Inflammatory macrophage (primary cell): Measurements from ENCODE around the gene DTNBP1.

ENCODE experiments used
- DNase-seq, 2 donors: peaks; one replicate each; pipeline ENCODE4 v3.0.0-alpha.2; 2020 to 2022

The DTNBP1 gene

GRCh38 chr6:15513131-15513771 is 149.6 kb downstream of the DTNBP1 start:
- DNase-seq = no peak

- DNase-seq = peak; percentile 52 to 53
These were observed 150.1 kb downstream of the DTNBP1 start for GRCh38 chr6:15512721-15513120.

GRCh38 chr6:15512126-15512525 is 150.7 kb downstream of the DTNBP1 start:
- no peak for DNase-seq

- no peak for DNase-seq
These were observed 151.3 kb downstream of the DTNBP1 start for GRCh38 chr6:15511248-15512125.

GRCh38 chr6:15510536-15511247 is 152.1 kb downstream of the DTNBP1 start:
- DNase-seq = no peak

GRCh38 chr6:15510121-15510520 is 152.7 kb downstream of the DTNBP1 start:
- DNase-seq = no peak

DNA sequence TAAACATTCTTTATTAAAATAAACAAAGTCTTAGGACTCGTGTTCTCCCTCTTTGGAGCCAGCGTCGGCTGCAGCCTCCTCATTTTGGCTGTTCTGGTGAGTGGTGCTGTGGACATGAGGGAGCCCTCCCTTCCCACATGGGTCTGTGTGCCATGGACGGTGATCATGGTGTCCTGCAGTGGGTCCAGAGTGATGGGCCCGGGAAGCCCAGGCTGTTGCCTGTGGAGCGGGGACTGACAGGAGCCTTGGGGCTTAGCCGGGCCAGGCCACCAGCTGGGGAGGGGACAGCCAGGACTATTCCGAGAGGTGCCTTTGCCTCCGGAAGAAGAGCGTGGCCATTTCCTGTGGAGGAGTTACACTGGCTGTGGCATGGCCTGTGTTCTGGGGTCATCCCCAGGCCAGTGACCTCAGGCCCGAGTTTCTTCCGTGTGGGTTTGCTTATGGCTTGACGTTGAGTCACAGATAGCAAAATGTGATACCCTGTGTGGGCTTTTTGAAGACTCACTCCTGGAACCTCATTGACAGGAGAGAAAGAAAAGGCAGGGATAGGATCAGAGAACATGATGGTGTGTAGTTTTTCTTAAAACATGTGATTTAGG is 153.4 kb downstream of the DTNBP1 start:
- DNase-seq = peak; percentile 78 to 93

GRCh38 chr6:15508931-15509330 is 153.9 kb downstream of the DTNBP1 start:
- DNase-seq = no peak

DNA sequence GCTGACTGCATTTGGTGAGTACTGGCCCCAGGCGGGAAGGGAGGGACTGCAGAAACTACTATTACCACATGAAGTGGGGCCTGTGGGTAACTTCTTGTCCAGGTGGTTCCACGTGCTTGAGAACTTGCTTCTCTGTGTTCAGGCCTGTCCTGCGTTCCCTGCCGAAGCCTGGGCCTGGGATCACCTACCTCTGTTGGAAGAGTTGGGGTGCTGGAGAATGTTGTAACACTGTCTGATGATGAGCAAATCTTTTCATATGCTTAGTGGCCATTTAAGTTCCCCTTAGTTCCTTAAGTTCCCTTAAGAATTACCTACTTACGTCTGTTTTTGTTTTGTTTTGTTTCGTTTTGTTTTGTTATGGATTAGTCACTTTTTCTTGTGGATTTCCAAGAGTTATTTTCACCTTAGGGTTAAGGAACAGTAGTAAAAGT is 154.4 kb downstream of the DTNBP1 start:
- peak; percentile 63 to 75 for DNase-seq

- DNase-seq = no peak
These were observed 155.1 kb downstream of the DTNBP1 start for GRCh38 chr6:15507746-15508145.

- DNase-seq = no peak
These were observed 155.6 kb downstream of the DTNBP1 start for GRCh38 chr6:15507221-15507620.

DNA sequence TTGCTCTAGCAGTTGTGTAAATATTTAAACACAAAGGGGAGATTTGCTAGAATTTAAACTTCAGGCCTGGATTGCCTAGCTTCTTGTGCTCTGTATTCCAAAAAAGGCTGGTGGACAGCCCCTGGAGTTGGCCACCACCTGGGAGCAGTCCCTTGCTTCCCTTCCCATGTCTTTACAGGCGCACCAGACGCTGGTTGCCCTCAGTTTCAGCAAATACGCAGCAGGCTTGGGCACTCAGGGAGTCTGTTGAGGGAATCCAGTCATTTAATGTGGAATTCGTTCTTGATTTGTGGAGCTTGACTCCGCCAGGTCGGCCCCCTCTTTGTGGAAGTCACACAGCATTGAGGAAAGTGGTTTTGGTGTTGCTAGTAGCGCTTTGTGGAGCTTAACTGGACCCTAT is 156.8 kb downstream of the DTNBP1 start:
- DNase-seq = no peak

GRCh38 chr6:15505463-15505918 is 157.3 kb downstream of the DTNBP1 start:
- DNase-seq = no peak

DNA sequence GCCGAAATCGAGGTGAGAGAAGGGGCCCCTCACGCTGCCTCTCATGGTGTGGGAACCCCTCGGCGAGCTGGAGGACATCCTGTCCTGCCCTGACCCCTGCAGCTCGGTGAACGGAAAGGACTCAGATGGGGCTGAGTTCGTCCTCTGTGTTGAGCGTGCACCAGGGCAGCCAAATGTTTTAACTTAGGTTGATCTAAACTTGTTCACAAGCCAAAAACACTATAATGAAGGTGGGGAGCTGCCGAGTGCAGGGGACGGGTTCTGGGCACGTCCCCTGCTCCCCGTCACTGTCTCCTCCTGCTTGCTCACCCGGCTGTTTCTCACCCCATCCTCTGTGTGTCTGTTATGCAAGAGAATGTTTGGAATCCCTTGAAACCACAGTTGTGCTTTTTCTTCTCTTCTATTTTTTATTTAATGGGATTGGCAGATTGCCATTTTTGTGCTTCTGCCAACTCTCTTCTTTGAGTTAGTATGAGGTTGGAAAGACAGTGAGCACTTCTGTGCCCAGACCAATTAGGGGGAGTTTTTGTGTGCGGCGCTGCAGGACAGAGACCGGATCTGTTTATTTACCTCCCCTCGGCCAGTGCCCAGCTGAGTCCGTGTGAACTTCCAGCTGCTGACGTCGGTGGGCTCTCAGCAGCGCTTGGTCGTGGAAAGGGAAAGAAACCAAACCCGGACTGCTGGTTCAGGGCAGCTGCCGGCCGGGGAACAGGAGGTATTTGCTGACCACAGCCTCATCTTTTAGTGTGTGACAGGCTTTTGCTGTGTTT is 158.1 kb downstream of the DTNBP1 start:
- no peak for DNase-seq

DNA sequence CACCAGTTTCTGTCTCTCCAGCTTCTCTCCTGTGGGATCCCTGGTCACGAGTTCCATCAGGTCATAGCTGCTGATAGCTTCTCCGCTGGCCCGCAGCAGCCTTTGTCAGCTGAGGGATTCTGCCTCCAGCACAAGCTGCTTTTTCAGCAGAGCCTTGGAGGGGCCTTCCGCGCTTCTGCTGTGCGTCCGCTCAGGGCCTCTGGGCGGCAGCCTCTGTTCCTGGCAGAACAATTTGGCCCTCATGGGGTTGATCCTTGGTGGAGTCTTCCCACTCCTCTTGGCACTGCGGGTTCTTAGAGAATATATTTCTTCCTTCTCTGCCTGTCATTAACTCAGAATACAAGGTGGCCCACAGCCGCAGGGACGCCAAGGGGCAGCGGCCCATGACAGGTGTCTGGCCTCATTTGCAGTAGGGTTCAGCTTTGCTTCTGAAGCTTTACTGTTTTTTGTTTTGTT is 158.8 kb downstream of the DTNBP1 start:
- DNase-seq = no peak

DNA sequence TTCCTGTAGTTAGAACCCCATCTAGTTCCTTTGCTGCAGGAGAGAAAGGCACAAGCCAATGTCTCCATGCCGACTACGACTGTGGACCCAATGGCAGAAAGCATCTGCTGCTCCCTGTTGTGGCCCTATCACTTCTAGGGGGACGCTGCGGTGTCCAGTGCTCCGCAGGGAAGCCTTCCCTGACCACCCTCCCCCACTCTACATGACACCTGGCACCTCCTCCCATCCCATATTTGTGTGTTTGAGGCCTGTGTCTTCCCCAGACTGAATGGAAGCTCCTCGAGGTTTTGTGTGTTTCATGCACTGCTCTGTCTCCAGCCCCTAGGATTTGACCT is 159.5 kb downstream of the DTNBP1 start:
- no peak for DNase-seq

DNA sequence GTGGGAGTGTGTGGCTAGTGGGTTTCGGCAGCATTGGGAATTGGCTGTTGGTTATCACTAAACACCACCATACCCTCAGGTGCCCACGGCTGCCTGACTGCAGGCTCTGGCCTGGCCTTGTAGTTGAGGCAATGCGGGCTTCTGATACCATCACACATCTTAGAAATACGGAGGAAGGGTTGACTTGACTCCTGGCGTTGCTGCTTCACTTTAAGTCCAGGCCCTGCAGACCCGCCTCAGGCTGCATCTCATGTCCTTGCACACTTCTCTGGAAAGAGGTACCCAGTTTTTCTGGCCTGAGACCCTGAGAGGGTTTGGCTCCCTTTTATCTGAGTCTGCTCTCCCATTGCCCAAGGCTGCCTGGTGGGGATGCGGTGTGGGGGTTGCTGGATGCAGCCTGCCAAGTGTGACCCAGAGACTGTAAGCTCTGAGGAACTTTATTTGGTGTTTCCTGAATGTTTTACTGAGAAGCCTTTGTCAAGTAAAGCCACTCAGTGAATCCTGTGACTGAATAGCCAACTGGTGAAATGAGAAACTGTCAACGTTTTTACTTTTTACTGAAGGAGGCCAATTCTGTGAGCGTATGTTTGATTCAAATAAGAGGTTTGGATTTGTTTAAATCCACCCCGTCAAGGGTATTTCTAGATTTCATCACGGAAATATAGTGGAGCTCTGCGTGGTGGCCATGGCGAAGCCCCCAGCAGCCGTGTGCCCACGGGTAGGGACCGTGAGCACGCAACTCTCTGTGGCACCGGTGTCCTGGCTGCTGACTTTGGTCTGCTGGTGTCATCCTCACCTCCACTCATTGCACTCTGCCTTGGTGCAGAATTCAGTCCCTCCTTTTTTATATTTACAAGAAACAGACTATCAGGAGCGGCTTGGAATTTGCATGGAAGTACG is 160.1 kb downstream of the DTNBP1 start:
- DNase-seq = no peak

- no peak for DNase-seq
These were observed 160.9 kb downstream of the DTNBP1 start for GRCh38 chr6:15501826-15502445.

- no peak for DNase-seq
These were observed 161.7 kb downstream of the DTNBP1 start for GRCh38 chr6:15500901-15501825.
